Gastrocnemius medialis (tissue), 4 donors: Measurements from ENCODE around the gene UTP3.

Source experiments
- POLR2A ChIP-seq, 2 donors: fragments of 450-650 bp; IDR thresholded peaks; one replicate each; pipeline ENCODE4 v1.6.1; 2017; ENCODE audit warnings: antibody characterized with exemption in 2 of 2, mild to moderate bottlenecking in 2 of 2, moderate library complexity in 2 of 2
- TF ChIP-seq, protein P1 (sequence below), 5 experiments: fragments of 450-650 bp in 3 of 5; fragments of 200-600 bp in 2 of 5; sonication (generic) in 2 of 5; IDR thresholded peaks in 4 of 5; conservative IDR thresholded peaks in 1 of 5; 1 replicate in 4 of 5; 2 replicates in 1 of 5; pipeline ENCODE4 v1.5.1; 2016 to 2019; ENCODE audit warnings: antibody characterized with exemption in 5 of 5, mild to moderate bottlenecking in 3 of 5, moderate library complexity in 3 of 5

- TF ChIP-seq, protein P1, sequence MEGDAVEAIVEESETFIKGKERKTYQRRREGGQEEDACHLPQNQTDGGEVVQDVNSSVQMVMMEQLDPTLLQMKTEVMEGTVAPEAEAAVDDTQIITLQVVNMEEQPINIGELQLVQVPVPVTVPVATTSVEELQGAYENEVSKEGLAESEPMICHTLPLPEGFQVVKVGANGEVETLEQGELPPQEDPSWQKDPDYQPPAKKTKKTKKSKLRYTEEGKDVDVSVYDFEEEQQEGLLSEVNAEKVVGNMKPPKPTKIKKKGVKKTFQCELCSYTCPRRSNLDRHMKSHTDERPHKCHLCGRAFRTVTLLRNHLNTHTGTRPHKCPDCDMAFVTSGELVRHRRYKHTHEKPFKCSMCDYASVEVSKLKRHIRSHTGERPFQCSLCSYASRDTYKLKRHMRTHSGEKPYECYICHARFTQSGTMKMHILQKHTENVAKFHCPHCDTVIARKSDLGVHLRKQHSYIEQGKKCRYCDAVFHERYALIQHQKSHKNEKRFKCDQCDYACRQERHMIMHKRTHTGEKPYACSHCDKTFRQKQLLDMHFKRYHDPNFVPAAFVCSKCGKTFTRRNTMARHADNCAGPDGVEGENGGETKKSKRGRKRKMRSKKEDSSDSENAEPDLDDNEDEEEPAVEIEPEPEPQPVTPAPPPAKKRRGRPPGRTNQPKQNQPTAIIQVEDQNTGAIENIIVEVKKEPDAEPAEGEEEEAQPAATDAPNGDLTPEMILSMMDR (IDR thresholded peaks at IDR 0.05 in 4 of 5, conservative IDR thresholded peaks at IDR 0.05 in 1 of 5) = no peak
- no peak for TF ChIP-seq POLR2A (IDR thresholded peaks at IDR 0.05)
Measured at GRCh38 chr4:70700712-70701111, 12.4 kb downstream of the UTP3 start.
